Tongue (tissue), 2 donors: ENCODE results near the gene SEC61A1. TPM values are rescaled to one million over a fixed set of nuclear protein-coding genes. Genes with fewer than 3 reads are reported as not detected.

Experiments used
- DNase-seq: peaks from one replicate; pipeline ENCODE4 v3.0.0-alpha.2; 2015
- total RNA-seq: library from RNA; depleted of rRNA; stranded (reverse); fragments of >200 nt; gene quantifications from one replicate; pipeline ENCODE4 v1.2.3, GENCODE V29; 2014

Gene SEC61A1
- total RNA-seq, 1 donor from 2014 or later = 122 TPM

DNA sequence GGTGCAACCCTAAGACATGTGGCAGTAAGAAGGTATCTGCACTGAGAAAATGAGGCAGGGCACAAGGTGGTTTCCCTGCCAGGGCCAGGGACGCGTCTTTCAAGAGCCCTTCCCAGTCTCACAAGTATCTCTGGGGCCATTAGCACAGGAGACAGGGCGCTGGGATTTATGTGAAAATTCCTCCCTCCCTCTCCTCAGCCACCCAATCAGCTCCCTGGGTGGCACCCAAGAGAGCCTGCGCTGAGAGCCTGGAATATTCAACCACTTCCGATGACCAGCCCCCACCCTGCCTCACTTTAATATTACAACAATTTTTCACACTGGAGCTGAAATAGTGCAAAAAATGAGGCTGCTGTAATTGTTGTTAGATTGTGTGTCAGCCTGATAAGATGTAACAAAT lies 26.1 kb downstream of the SEC61A1 start:
- DNase-seq = no peak

- DNase-seq = no peak
Measured at GRCh38 chr3:128078875-128079274, 26.6 kb downstream of the SEC61A1 start.

- no peak for DNase-seq
Measured at GRCh38 chr3:128079823-128080222, 27.6 kb downstream of the SEC61A1 start.

GRCh38 chr3:128080323-128081080 lies 28.3 kb downstream of the SEC61A1 start:
- no peak for DNase-seq

GRCh38 chr3:128081226-128081625 lies 29.0 kb downstream of the SEC61A1 start:
- DNase-seq = no peak

DNA sequence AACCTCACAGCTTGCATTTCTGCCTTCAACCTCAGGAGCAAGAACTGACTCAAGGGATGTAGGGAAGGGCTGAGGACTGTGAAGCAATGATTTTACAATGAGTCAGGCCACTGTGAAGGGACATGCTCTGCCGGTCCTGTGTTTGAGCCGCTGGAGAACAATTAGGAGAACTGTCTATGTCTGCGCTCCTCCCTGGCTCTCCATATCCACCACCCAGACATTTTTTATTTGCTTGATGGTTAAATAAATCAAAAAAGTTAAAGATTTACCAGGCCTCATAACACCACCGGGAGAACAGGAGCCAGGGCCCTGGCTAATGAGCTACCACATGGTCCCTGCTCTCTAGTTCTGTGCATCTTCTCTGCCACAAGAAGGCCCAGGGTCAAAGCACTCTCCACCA lies 29.6 kb downstream of the SEC61A1 start:
- no peak for DNase-seq

DNA sequence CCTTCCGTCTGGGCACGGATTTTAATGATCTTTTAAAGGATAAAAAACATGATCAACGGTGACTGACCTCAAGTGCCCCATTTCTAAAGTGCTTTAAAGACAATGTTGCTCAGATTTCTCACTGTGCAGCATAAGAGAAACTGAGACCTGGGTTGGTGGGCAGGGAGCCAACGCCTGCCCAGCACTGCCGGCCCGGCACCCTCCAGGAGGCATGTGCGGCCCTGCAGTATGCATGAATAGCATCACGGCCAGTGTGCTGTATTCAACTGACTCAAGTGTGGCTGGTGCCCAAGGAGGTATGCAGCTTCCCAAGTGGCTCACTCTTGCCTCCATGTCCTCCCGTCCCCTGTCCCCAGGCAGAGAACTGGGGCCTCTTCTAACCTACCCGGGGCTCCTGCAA lies 30.3 kb downstream of the SEC61A1 start:
- DNase-seq = no peak

GRCh38 chr3:128083396-128083795 lies 31.2 kb downstream of the SEC61A1 start:
- DNase-seq = no peak

GRCh38 chr3:128083980-128084674 lies 31.9 kb downstream of the SEC61A1 start:
- no peak for DNase-seq

DNA sequence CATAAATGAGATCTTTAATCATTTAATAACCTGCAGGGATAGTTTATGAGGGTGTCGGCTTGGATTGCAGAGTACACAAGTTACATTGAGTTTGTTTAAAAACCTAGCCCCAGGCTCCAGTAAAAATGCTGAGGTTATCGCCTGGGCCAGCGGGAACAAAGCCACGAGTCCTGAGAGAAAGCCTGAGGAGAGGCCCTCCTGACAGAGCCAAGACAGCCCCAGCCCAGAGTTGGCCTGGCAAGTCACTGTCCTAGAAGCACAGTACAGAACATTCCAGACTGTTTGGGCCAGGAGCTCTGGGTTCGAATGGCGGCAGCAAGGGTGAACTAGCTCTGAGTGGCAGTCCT lies 32.4 kb downstream of the SEC61A1 start:
- DNase-seq = no peak

- DNase-seq = no peak
Measured at GRCh38 chr3:128089135-128089534, 36.9 kb downstream of the SEC61A1 start.

DNA sequence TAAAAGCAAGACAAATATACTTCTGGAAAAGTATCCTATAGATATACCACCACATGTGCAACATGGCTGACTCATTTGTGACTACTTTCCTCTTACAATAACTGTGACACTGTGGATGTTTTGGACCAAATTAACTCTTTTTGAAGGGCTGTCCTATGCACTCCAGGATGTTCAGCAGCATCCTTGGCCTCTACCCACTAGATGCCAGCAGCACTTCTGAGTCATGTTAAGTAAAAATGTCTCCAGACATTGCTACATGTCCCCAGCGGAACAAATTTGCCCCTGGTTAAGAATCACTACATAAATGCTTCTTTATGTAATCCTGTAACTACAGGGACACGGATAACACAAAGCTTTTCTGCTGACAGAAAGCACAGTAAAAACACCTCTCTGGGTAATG lies 39.3 kb downstream of the SEC61A1 start:
- DNase-seq = no peak

GRCh38 chr3:128094295-128095151 lies 42.3 kb downstream of the SEC61A1 start:
- DNase-seq = no peak

DNA sequence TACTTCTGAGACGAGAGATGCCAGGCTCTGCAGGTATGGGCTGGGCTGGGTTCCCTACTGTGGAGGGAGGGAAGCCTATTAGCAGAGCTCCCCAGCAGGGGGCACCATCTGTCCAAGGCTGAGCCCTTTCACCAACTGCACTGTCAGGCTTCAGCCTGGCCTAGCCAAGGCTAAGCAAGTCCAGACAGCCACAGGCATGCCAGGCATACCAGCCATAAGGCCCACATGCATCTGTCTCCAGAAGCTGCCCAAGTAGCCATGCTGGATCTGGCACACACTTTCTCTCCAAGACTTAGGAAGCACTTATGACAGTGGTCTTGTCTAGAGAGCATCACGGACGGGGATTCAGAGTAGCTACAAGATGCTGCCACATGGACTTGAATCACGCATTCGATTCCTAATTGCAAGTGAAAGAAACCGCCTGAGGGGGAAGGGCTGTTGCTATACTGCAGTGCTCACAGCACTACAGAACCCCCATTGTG lies 43.0 kb downstream of the SEC61A1 start:
- DNase-seq = peak; percentile 87

DNA sequence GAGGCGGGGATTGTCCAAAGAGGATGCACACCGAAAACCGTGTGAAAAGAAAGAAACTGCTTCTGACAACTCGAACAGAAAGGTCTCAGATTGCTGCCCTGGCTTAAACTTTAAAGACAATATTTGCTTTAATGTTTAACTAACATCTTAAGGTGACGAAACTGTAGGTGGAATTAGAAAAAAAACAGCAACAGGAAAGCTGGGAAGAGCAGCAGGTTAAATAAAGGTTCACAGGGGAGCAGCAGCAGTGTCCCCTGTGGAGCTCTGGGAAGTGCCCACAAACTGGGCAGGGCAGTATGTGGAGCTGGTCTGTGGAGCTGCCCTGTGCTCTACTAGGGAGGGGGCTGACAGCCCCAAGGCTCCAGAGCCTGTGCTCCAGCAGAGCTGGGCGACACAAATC lies 46.0 kb downstream of the SEC61A1 start:
- no peak for DNase-seq

DNA sequence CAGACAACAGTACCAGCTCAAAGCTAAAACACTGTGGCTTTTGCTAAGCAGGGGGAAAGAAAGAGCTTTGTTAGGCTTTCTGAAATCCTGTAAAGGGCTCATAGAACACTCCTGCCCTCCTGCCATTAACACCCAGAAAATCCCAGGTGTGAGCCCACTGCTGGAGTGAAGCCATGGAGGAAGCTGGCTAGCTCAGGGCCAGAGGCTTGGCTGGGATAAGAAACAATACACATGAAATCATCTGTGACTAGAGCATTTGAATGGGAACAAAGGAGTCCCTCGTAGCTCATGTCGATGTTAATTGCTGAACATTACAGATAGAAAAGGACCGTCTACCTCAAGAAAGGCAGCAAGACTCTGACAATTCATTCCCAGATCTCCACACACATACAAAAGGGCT lies 47.9 kb downstream of the SEC61A1 start:
- DNase-seq = no peak

DNA sequence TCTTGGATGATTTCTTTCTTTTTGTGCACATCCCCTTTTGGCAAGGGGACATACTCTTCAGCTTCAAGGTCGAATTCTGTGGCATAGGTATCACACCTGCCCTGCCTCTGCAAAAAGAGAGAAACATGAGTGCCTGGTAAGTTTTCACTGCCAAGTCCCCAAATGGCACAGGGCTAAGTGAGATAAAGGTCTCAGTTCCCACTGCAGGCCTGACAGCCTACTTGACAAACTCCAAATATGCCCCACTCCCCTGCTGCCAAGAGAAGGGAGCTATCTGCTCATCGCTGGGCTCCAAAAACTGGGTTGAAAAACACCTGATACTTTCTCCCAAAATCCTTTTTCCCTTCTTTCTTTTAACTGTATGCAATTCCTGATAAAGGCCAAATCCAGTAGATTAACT lies 48.4 kb downstream of the SEC61A1 start:
- no peak for DNase-seq

DNA sequence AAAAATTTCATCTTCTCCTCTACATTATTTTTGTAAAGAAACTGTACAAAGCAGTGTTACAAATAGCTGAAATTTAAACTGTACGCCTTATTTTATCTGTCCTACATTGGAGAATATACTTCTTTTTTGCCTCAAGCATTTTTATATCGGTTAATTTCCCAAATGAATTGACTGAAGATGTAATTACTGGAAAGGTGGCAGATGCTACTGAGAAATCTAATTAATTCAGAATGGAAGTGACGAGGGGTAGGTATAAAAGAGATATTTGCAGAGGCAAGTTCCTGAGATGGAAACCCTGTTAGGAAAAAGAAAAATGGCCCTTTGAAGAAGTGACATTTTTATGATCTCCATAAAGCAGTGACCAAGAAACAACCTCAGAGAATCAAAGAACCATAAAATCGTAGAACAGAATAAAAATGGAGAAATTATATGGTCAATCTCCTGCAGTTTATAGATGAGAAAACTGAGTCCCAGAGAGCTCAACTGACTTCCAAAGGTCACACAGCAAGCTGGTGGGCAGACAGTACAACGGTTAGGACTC lies 51.0 kb downstream of the SEC61A1 start:
- DNase-seq = no peak

- peak; percentile 16 for DNase-seq
Measured at GRCh38 chr3:128107834-128108233, 55.6 kb downstream of the SEC61A1 start.

DNA sequence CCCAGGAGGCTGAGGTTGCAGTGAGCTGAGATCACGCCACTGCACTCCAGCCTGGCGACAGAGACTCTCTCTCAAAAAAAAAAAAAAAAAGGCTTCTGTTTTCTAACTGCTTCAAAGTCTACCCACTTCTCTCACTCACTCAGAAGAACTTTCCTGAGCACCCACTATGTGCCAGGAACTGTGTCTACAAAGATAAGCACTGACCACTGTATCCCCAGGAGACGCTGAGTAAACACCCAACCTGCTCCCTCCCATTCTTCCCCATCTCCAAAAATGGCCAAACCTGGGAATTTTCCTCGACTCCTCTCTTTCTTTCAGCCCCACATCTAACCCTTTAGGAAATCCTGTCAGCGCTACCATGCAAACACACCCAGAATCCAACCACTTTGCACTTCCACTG lies 58.9 kb downstream of the SEC61A1 start:
- DNase-seq = no peak

- DNase-seq = no peak
Measured at GRCh38 chr3:128112357-128112968, 60.2 kb downstream of the SEC61A1 start.
